Measurements from ENCODE around the gene IER2. TPM values are rescaled to one million over a fixed set of nuclear protein-coding genes. Genes with fewer than 3 reads are reported as not detected.
"Not testable (repeated sequence)": the region's sequence is repeated elsewhere in the genome, so short reads cannot be mapped to it uniquely, and the experiment has no call there.

Gene IER2
- total RNA-seq, 2 experiments from 2014 or later = 128 to 132 TPM

- no peaks in the 10 kb centered on the region for H3K9me3 Mint-ChIP-seq
- no peaks in the 10 kb centered on the region for H3K27me3 Mint-ChIP-seq
- peaks cover 13% of the 10 kb centered on the region for H3K36me3 Mint-ChIP-seq
- DNase-seq = no peak
- no peak overlapping the region for H3K27ac Mint-ChIP-seq
- peaks cover 29% of the 10 kb centered on the region for H3K4me1 Mint-ChIP-seq
- H3K4me3 Mint-ChIP-seq = no peak overlapping the region
Measured at GRCh38 chr19:13128583-13128982, 21.6 kb upstream of the IER2 start.

DNA sequence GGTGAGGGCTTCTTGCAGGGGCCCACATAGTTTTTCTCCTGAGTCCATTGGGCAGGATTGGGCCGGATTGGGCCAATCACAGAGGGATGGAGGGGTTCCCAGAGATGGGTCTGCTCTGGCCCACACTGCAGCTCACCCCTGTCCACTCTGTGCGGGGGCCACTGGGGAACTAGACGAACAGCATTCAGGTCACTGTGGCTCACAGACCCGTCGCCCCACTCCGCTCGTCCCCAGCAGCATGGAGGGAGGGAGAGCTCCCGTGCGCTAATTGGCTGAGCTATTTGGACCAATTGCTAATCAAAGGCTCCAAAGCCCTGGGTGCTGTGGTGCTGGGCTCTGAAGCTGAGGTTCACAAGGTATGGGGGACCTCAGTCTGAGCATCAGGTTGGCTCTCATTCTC is 20.8 kb upstream of the IER2 start:
- Mint-ChIP-seq H3K9me3 (no peaks in the 10 kb centered on the region), H3K27ac (no peak overlapping the region), H3K4me3 (no peak overlapping the region), H3K27me3 (no peaks in the 10 kb centered on the region), H3K4me1 (peaks cover 28% of the 10 kb centered on the region), H3K36me3 (peaks cover 13% of the 10 kb centered on the region)
- no peak for DNase-seq

DNA sequence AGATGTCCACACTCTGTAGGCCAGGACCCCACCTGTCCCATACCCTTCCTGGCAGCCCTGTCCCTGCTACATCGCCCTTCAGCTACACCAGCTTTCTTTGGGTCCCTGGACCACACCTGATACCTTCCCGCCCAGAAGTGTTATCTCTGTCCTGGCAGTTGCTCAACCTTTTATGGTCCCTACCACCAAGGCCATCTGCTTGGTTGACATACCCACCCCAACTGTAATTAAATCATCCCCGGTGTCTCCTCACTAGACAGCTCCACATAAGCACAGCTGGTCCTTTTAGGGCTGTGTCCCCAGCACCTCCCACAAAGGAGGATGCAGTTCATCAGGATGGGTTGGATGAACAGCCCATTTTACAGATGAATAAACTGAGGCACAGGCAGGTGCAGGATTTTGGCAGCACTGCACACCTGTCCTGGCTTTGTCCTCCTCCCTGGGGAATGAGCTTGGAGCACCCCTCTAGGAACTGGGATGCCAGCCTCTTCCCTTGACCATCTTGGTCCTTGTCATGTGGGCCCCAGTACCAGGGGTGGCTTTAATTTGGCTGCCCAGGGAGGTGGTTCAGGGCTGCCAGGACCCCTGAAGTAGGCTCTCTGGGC is 19.2 kb upstream of the IER2 start:
- H3K36me3 Mint-ChIP-seq = peaks cover 13% of the 10 kb centered on the region
- no peaks in the 10 kb centered on the region for H3K9me3 Mint-ChIP-seq
- H3K27ac Mint-ChIP-seq = peak overlapping the region; percentile 47
- H3K4me3 Mint-ChIP-seq = no peak overlapping the region
- no peaks in the 10 kb centered on the region for H3K27me3 Mint-ChIP-seq
- H3K4me1 Mint-ChIP-seq = peaks cover 28% of the 10 kb centered on the region
- DNase-seq = no peak

- Mint-ChIP-seq H3K9me3 (no peaks in the 10 kb centered on the region), H3K27ac (peak overlapping the region; percentile 90), H3K27me3 (no peaks in the 10 kb centered on the region), H3K4me3 (peak overlapping the region; percentile 15), H3K36me3 (peaks cover 13% of the 10 kb centered on the region), H3K4me1 (peaks cover 28% of the 10 kb centered on the region)
- peak; percentile 68 for DNase-seq
Measured at GRCh38 chr19:13132471-13133180, 17.6 kb upstream of the IER2 start.

GRCh38 chr19:13133241-13133870 is 16.9 kb upstream of the IER2 start:
- Mint-ChIP-seq H3K4me3 (no peak overlapping the region), H3K4me1 (peaks cover 24% of the 10 kb centered on the region), H3K9me3 (no peaks in the 10 kb centered on the region), H3K27ac (peak overlapping the region; percentile 90), H3K27me3 (no peaks in the 10 kb centered on the region), H3K36me3 (peaks cover 13% of the 10 kb centered on the region)
- no peak for DNase-seq

DNA sequence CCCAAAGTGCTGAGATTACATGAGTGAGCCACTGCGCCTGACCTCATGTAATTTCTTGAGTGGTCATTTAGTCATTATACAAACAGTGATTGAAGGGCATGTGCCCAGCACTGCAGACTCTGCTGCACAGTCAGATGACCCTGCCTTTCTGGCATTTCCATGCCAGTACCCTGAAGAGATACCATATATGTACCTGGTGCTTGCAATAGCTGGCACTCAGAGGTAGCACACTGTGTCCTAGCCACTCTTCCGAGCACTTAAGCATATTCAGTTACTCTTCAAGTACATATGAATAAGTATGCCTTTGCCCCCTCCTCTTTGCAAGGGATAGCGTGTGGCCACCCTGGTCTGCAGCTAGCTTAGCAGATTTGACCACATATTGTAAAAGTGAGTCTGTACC is 15.6 kb upstream of the IER2 start:
- no peak overlapping the region for H3K4me3 Mint-ChIP-seq
- peaks cover 24% of the 10 kb centered on the region for H3K4me1 Mint-ChIP-seq
- no peak for DNase-seq
- H3K36me3 Mint-ChIP-seq = peaks cover 13% of the 10 kb centered on the region
- H3K27ac Mint-ChIP-seq = no peak overlapping the region
- no peaks in the 10 kb centered on the region for H3K27me3 Mint-ChIP-seq
- no peaks in the 10 kb centered on the region for H3K9me3 Mint-ChIP-seq

- Mint-ChIP-seq H3K4me3 (no peak overlapping the region), H3K9me3 (no peaks in the 10 kb centered on the region), H3K36me3 (peaks cover 13% of the 10 kb centered on the region), H3K4me1 (peaks cover 24% of the 10 kb centered on the region), H3K27ac (no peak overlapping the region), H3K27me3 (no peaks in the 10 kb centered on the region)
- no peak for DNase-seq
Measured at GRCh38 chr19:13135068-13136062, 14.8 kb upstream of the IER2 start.

GRCh38 chr19:13137290-13137794 is 12.9 kb upstream of the IER2 start:
- Mint-ChIP-seq H3K9me3 (no peaks in the 10 kb centered on the region), H3K36me3 (peaks cover 9% of the 10 kb centered on the region), H3K27me3 (no peaks in the 10 kb centered on the region), H3K4me1 (peaks cover 15% of the 10 kb centered on the region), H3K27ac (no peak overlapping the region), H3K4me3 (no peak overlapping the region)
- DNase-seq = no peak

DNA sequence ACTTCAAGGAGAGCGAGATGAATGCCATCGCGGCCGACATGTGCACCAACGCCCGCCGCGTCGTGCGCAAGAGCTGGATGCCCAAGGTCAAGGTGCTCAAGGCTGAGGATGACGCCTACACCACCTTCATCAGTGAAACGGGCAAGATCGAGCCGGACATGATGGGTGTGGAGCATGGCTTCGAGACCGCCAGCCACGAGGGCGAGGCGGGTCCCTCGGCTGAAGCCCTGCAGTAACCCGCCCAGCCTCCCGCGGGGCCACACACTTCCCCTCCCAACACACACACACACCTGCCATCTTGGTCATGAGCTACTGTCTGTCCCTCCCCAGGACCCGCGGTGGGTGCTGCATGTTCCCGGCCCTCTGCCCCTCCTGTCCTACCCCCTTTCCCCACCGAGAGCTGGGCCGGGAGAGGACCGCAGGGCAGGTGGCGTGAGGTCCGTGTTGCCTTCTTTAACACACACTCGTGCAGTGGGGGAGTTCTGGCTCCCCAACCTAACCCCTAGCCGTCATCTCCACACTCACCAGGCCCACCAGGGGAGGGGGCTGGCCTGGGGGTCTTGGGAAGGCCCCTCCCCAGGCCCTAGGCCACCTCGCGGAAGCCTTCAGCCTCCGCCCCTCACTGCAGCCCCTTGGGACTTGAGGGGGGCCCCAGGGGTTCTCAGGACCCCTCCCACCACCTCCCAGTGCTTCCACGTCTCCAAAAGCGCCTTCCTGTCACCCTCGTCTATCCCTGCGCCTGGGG is 11.9 kb upstream of the IER2 start:
- peaks cover 2% of the 10 kb centered on the region for H3K36me3 Mint-ChIP-seq
- peaks cover 5% of the 10 kb centered on the region for H3K4me1 Mint-ChIP-seq
- no peaks in the 10 kb centered on the region for H3K27me3 Mint-ChIP-seq
- DNase-seq = no peak
- H3K4me3 Mint-ChIP-seq = no peak overlapping the region
- H3K27ac Mint-ChIP-seq = no peak overlapping the region
- no peaks in the 10 kb centered on the region for H3K9me3 Mint-ChIP-seq

DNA sequence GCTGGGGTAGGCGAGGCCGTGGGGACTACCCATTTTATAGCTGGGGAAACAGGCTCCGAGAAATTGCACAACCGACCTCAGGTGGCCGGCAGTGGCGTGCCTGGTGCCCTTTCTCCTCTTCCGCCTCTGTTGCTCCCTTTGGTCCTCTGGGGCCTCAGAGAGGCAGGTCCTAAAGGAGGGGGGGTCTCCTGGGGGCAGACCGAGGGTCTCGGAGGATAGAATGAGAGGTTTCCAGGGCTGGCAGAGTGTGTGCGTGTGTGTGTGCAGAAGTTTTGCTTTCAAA is 11.4 kb upstream of the IER2 start:
- Mint-ChIP-seq H3K27ac (no peak overlapping the region), H3K4me1 (no peaks in the 10 kb centered on the region), H3K4me3 (no peak overlapping the region), H3K9me3 (no peaks in the 10 kb centered on the region), H3K27me3 (no peaks in the 10 kb centered on the region), H3K36me3 (peaks cover 2% of the 10 kb centered on the region)
- DNase-seq = no peak

DNA sequence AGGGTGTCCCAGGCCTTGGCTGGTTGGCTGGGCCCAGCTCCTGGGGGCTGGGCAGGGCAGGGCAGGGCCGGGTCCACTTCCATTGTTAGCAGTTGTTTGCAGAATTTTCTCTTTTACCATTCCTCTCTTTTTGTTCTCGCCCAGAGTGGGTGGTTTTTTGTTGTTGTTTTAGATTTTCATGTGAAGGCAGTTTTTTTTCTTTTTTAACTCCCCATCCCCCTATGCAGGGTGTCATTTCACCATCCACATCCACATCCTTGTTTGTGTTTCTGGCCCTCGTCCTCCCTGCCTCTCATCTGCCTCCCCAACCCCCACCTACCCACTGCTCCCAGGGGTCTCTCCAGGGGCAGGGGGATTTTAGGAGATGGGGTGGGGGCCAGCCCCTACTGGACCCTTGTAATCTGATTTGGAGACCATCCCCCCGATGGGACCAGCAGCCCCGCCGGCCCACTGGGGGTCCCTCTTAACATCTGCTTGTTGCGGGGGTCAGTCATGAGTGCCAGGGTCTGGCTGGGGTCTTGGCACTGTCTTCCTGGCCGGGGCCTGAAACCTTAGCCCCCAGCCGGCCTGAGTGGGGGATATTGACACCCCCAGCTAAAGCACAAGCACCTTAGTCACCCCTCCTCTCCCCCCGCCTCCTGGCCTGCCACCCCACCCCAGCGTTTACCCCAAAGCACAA is 10.4 kb upstream of the IER2 start:
- Mint-ChIP-seq H3K27ac (no peak overlapping the region), H3K36me3 (peaks cover 2% of the 10 kb centered on the region), H3K4me3 (no peak overlapping the region), H3K4me1 (no peaks in the 10 kb centered on the region), H3K27me3 (no peaks in the 10 kb centered on the region), H3K9me3 (no peaks in the 10 kb centered on the region)
- no peak for DNase-seq

DNA sequence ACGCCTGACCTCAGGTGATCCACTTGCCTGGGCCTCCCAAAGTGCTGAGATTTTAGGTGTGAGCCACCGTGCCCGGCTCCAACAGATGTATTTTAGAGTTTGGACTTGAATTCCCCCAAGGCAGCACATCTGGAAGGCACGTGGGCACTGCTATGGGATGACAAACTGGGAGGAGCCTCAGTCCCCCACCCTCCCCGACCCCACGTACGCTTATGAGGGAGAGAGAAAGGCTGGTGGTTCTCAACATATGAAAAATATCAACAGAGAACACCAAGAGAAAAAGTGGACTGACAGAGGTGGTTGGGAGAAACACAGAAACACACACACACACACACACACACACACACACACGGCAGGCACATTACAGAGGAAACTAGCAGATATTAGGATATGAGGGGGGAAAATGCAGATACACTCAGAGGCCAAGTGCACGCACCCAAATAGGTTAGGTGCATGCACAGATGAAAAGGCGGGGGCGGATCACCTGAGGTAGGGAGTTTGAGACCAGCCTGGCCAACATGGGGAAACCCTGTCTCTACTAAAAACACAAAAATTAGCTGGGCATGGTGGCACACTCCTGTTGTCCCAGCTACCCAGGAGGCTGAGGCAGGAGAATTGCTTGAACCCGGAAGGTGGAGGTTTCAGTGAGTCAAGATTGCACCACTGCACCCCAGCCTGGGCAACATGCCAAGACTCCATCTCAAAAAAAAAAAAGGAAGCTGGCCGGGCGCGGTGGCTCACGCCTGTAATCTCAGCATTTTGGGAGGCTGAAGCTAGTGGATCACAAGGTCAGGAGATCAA is 3.2 kb upstream of the IER2 start:
- no peak overlapping the region for H3K4me3 Mint-ChIP-seq
- H3K27me3 Mint-ChIP-seq = no peaks in the 10 kb centered on the region
- no peak for DNase-seq
- peaks cover 2% of the 10 kb centered on the region for H3K36me3 Mint-ChIP-seq
- no peak overlapping the region for H3K27ac Mint-ChIP-seq
- H3K9me3 Mint-ChIP-seq = no peaks in the 10 kb centered on the region
- peaks cover 15% of the 10 kb centered on the region for H3K4me1 Mint-ChIP-seq

- Mint-ChIP-seq H3K27ac (peak overlapping the region; percentile 65), H3K4me3 (peak overlapping the region; percentile 99), H3K4me1 (peaks cover 22% of the 10 kb centered on the region), H3K36me3 (peaks cover 15% of the 10 kb centered on the region)
- DNase-seq, H3K27me3 Mint-ChIP-seq, H3K9me3 Mint-ChIP-seq: not testable (repeated sequence)
Measured at GRCh38 chr19:13149173-13149627, 1.0 kb upstream of the IER2 start.

Data from activated naive CD8-positive, alpha-beta T cell treated with anti-CD3 and anti-CD28 coated beads for 36 hours (primary cell).